Activated CD4-positive, alpha-beta T cell treated with anti-CD3 and anti-CD28 coated beads, Interleukin-2, amount 50 U/mL, for 48 hours (primary cell): ENCODE results near the gene C14orf180.
"Not testable (repeated sequence)": the region's sequence is repeated elsewhere in the genome, so short reads cannot be mapped to it uniquely, and the experiment has no call there.

Experiments
- DNase-seq, 2 experiments: peaks; one replicate each; pipeline ENCODE4 v3.0.0-alpha.2; 2020

Gene C14orf180

GRCh38 chr14:104624939-104625338 lies 45.4 kb downstream of the C14orf180 start:
- DNase-seq: no peak

DNA sequence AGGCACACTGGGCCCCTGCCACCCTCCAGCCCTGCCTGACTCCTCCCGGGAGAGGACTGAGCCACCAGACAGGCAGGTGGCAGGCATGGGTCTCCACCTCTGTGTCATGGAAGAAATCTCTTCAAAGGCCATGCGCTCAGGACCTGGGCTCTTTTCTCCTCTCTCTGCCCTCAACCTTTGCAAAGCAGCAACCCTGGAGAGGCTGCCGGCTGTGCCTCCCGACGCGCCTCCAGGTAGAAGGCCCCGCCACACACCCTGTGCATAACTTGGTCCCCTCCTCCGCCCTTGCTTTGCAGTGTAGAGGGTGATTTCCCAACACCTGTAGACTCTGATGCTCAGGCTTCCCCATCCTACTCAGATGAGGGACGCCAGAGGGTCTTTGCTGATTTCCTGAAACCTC lies 53.2 kb downstream of the C14orf180 start:
- DNase-seq: no peak

GRCh38 chr14:104633276-104634137 lies 53.9 kb downstream of the C14orf180 start:
- DNase-seq: no peak

DNA sequence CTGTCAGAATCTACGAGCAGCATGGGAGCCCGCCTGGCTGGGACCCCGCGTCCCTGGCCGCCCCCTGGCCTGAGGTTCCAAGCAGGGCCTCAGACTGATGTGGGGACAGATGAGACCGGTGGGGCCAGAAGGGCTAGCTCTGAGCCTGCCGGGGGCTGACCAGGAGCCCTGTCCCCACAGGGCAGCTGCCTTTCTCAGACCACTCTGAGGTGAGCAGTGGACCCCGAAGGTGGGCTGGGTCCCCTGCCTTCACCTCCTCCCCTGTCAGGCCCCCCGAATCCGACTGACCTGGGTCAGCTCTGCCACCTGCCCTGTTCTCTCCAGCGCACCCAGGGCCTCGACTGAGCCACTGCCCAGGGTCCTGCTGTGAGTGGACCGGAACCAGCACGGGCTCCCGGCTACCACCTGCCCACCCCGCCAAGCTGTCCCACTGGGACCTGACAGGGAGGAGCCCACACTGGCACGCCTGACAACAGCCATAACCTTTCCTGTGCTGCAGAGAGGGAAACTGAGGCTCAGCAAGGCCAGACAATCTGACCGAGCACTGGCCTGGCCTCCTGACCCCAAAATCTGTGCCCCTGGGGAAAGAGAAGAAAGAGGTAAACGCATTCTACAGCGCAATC lies 54.7 kb downstream of the C14orf180 start:
- no peak for DNase-seq

GRCh38 chr14:104634886-104635570 lies 55.5 kb downstream of the C14orf180 start:
- DNase-seq: no peak

- no peak for DNase-seq
Observed at GRCh38 chr14:104635717-104636116, 56.2 kb downstream of the C14orf180 start.

DNA sequence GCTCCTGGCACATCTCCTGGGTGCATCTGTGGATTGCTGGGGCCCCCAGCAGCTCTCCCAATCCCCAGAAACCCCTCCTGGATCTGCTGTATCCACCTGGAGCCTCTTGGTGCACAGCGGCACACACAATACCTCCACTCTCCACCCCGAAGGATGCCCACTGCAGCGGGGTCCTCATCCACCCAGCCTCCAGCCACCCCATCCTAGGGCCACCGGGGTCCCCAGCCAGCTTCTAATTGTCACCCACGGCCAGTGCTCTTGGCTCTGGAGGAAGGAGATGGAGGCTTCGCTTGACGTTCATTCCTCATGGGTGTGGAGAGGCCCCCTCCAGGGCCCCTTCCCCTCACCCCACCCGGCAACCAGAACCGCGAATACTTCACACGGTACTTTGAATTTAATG lies 56.6 kb downstream of the C14orf180 start:
- DNase-seq: no peak

DNA sequence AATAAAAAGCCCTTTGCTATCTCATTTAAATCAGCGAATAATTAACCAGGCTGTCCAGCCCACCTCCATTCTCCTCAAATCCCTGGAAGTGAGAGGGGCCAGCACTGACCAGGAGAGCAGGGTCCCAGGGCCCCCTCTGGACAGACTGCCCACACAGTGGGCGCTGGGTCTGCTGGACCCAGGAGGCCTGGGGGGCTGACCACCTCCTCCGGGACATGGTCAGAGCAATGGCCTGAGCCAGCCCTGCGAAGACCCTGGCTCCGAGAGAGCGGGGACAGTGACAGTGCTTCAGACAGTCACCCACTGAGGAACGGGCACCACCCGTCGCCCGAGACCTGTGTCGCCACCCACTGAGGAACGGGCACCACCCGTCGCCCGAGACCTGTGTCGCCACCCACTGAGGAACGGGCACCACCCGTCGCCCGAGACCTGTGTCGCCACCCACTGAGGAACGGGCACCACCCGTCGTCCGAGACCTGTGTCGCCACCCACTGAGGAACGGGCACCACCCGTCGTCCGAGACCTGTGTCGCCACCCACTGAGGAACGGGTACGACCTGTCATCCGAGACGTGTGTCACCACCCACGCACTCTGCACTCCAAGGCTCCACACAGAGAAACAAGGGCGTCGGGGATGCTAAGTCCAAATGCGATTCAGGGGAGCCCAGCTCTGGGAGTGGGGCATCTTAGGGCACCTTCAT lies 57.4 kb downstream of the C14orf180 start:
- not testable (repeated sequence) for DNase-seq

DNA sequence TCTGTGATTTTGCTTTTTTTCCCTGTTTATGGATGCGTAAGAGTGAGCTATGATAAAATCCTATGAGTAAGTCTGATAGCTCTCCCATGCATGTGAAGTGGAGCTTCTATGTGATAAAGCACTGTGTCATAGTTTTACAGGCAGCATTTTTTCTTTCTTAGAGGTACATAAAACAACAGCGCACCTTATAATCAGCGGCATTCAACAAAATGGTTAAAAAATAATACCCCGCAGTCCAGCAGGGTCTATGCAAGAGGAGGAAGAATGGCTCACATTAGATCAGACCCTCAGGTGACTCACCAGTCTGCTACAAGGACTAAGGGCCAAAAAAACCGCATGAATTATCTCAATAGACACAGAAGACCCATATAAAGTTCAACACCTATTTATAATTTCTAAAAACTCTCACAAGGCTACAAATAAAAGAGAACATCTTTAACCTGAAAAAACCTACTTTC lies 58.0 kb downstream of the C14orf180 start:
- DNase-seq: no peak

GRCh38 chr14:104638190-104638589 lies 58.6 kb downstream of the C14orf180 start:
- no peak for DNase-seq

- DNase-seq: no peak
Observed at GRCh38 chr14:104638927-104639450, 59.4 kb downstream of the C14orf180 start.

GRCh38 chr14:104639471-104639870 lies 59.9 kb downstream of the C14orf180 start:
- no peak for DNase-seq
